Activated CD8-positive, alpha-beta T cell treated with anti-CD3 and anti-CD28 coated beads for 36 hours (primary cell): ENCODE data around the gene PDLIM7. TPM values are rescaled to one million over a fixed set of nuclear protein-coding genes. Genes with fewer than 3 reads are reported as not detected.

Source experiments
- ATAC-seq: fragments of 200-7000 bp; cut with Tn5 transposase; one replicate; pipeline ENCODE4 v1.10.0; 2021; ENCODE audit warnings: mild to moderate bottlenecking, moderate library complexity
- CTCF ChIA-PET: fragments of 350-600 bp; sonication (Branson Sonifier 250); formaldehyde crosslinking; loops from one replicate; lab custom pipeline; 2021; ENCODE audit warnings: antibody characterized with exemption; lab: Charles Lee
- POLR2A ChIA-PET: fragments of 350-600 bp; sonication (Branson Sonifier 250); formaldehyde crosslinking; loops from one replicate; lab custom pipeline; 2021; ENCODE audit warnings: antibody characterized with exemption; lab: Charles Lee
- DNase-seq: peaks from one replicate; pipeline ENCODE4 v3.0.0-alpha.2; 2020
- H3K27ac Mint-ChIP-seq: one replicate; pipeline ENCODE4 v1.8.0; 2021; ENCODE audit warnings: mild to moderate bottlenecking, mixed read lengths
- H3K27me3 Mint-ChIP-seq: one replicate; pipeline ENCODE4 v1.8.0; 2021; ENCODE audit warnings: mixed read lengths
- H3K36me3 Mint-ChIP-seq: one replicate; pipeline ENCODE4 v1.8.0; 2021; ENCODE audit warnings: low read depth, mixed read lengths
- H3K4me1 Mint-ChIP-seq: one replicate; pipeline ENCODE4 v1.8.0; 2021; ENCODE audit warnings: low read depth, mixed read lengths
- H3K4me3 Mint-ChIP-seq: one replicate; pipeline ENCODE4 v1.8.0; 2021; ENCODE audit warnings: mild to moderate bottlenecking, moderate library complexity, mixed read lengths
- H3K9me3 Mint-ChIP-seq: one replicate; pipeline ENCODE4 v1.8.0; 2021; ENCODE audit warnings: mixed read lengths
- intact Hi-C: fragments of 100-400 bp; cut with micrococcal nuclease; formaldehyde crosslinking; loops from one replicate; pipeline ENCODE4 v1.10.0; 2022
- total RNA-seq, 2 experiments: library from RNA; stranded (reverse); gene quantifications; one replicate each; pipeline ENCODE4 v1.2.3, GENCODE V29; 2021
- TF ChIP-seq, protein P1 (sequence below): fragments of 200-600 bp; IDR thresholded peaks from one replicate; pipeline ENCODE4 v1.8.0; 2022; ENCODE audit warnings: antibody characterized with exemption, mild to moderate bottlenecking

PDLIM7 gene
- total RNA-seq, 2 experiments from 2014 or later, result 68.4 to 73.0 TPM

DNA sequence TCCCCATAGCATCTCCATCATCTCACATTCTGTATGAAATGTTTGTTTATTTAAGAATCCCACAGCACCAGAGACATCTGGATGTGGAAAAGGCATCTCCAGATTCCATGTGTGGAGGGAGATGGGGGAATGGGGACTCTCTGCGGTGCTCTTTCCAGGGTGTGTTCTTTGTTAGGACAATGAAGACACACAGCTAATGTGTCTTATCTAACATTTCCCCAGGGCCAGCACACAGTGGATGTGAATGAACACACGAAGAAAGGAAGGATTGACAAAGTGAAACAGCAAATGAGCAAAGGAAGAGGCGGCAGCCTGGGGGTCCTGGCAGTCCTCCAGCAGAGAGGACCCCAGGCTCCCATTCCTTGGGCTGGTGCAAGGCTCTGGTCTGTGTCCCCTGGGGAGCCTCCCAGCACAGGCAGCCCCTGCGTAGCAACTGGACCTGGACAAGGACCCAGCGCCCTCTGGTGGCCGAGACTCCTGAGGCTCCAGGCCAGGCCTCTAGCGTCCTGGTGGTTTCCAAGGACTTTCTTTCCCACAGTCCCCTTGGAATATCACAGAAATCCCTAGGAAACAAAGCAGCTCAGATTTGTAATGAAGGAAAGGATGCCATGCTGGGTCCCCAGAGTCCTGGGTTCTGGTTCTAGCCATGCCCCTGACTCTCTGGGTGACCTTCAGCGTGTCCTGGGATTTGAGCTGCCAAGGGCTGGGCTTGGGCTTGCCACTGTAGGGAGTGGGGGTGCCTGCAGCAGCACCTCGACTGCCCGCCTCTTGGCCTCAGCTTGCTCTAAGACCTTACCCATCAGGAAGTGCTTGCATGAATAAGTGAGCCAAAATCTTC, 3.5 kb upstream of the PDLIM7 start:
- intact Hi-C loops, result no loop called here
- TF ChIP-seq, protein P1, sequence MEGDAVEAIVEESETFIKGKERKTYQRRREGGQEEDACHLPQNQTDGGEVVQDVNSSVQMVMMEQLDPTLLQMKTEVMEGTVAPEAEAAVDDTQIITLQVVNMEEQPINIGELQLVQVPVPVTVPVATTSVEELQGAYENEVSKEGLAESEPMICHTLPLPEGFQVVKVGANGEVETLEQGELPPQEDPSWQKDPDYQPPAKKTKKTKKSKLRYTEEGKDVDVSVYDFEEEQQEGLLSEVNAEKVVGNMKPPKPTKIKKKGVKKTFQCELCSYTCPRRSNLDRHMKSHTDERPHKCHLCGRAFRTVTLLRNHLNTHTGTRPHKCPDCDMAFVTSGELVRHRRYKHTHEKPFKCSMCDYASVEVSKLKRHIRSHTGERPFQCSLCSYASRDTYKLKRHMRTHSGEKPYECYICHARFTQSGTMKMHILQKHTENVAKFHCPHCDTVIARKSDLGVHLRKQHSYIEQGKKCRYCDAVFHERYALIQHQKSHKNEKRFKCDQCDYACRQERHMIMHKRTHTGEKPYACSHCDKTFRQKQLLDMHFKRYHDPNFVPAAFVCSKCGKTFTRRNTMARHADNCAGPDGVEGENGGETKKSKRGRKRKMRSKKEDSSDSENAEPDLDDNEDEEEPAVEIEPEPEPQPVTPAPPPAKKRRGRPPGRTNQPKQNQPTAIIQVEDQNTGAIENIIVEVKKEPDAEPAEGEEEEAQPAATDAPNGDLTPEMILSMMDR, result peak; percentile 97
- Mint-ChIP-seq H3K4me3 (no peak overlapping the region), H3K27me3 (peaks cover 11% of the 10 kb centered on the region), H3K36me3 (no peaks in the 10 kb centered on the region), H3K4me1 (peaks cover 15% of the 10 kb centered on the region), H3K27ac (no peak overlapping the region), H3K9me3 (no peaks in the 10 kb centered on the region)
- ChIA-PET POLR2A (interaction anchor here (0.9 to 1.5 kb wide), 8 partner anchors 9 to 169 kb away, joined by 3 to 7 read pairs (median 3); no protein-coding TSS in a partner anchor), CTCF (interaction anchor here (0.6 to 6.0 kb wide), 46 partner anchors 8 to 387 kb away, joined by 3 to 65 read pairs (median 5); partner anchors contain the start of genes DBN1, DDX41, DOK3 and MXD3)
- DNase-seq, result peak; percentile 93
- peak; percentile 18 for ATAC-seq

DNA sequence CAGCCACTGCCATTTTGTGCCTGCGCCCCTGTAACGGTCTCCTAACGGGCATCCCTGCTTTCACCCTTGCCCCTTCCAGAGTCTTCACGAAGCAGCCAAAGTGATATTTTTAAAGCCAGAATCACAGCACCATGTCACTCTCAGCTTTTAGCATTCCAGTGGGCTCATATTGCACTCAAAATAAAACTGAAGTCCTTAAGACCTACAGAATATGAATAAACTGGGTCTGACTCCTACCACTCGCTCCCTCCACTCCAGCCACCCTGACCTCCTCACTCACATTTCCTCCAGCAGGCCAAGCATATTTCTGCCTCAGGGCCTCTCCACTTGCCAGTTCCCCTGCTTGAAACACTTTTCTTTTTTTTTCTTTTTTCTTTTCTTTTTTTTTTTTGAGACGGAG, 2.4 kb upstream of the PDLIM7 start:
- no peak overlapping the region for H3K27ac Mint-ChIP-seq
- CTCF ChIA-PET, result interaction anchor here (0.9 to 6.0 kb wide), 14 partner anchors 9 to 184 kb away, joined by 3 to 65 read pairs (median 8); partner anchors contain the start of genes DDX41 and DOK3
- TF ChIP-seq, protein P1, result no peak
- DNase-seq (no peak), ATAC-seq (no peak)
- no peak overlapping the region for H3K4me3 Mint-ChIP-seq
- no peaks in the 10 kb centered on the region for H3K36me3 Mint-ChIP-seq
- H3K4me1 Mint-ChIP-seq, result peaks cover 22% of the 10 kb centered on the region
- POLR2A ChIA-PET, result no interaction called here
- H3K9me3 Mint-ChIP-seq, result no peaks in the 10 kb centered on the region
- intact Hi-C loops, result loop anchor here (5.0 kb wide), 2 partner anchors 43 to 188 kb away; partner anchors contain the start of gene MXD3
- H3K27me3 Mint-ChIP-seq, result peaks cover 11% of the 10 kb centered on the region

DNA sequence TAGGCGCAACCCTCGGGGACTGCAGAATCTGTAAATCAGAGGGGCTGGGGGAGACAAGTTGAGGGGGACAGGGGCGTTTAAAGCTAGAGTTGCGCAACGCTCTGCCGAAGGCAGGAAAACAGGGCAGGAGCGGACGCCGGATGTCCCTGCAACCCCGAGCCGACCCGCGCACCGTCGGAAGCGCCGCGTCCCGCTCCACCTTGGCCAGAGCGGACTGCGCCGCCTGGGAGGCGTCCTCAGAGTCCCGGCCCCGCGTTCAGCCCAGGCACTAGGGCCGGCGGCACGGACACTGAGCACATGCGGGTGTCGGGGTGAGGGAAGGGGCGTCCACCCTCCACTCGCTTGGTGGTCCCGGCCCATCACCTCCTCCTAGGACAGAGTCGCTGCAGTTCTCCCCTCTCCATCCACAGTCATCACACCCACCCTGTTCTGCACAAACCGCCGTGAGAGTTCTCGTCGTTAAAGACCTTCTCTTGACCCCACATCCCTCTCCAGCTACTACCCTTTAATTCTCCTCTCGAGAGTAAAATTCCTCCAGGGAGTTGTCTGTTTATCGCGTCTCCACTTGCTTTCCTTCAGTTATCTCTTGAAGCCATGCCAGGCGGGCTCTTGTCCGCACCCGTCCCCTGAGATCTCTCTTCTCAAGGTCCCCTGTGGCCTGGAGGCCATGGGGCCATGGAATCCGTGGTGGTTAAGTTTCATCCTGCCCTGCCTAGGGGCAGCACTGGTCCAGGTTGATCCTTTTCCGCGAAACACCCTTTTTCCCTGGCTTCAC, 796 bp upstream of the PDLIM7 start:
- H3K4me1 Mint-ChIP-seq, result peaks cover 37% of the 10 kb centered on the region

DNA sequence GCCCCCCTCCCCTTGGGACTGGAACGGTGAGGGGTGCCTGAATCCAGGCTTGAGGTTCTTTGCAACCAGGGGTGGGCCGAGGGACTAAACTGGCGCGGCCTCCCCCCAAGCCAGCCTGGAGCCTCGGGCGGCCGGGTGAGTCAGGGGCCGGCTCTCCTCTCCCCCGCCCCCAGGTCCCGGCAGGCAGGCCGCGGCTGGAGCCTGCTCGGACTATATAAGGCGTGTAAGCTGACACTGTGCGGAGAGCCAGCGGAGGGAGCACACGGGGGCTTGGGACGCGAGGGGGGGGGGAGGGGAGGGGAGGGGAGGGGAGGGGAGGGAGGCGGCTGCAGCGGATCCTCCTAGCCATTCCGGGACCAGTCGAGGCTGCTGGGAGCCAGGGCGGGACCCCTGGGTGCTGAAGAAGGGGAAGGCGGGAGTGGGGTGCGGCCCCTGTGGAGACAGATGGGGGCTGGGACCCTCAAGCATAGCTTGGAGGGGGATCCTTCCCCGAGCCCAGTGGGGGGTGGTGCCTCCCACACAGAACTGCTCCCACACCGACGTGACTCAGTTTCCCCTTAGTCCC, 595 bp downstream of the PDLIM7 start:
- POLR2A ChIA-PET, result interaction anchor here (0.8 to 7.1 kb wide), 8 partner anchors 9 to 107 kb away, joined by 3 to 130 read pairs (median 6); partner anchors contain the start of genes DBN1 and DDX41
- Mint-ChIP-seq H3K27me3 (peaks cover 11% of the 10 kb centered on the region), H3K9me3 (no peaks in the 10 kb centered on the region), H3K36me3 (peaks cover 13% of the 10 kb centered on the region), H3K4me3 (peak overlapping the region; percentile 79), H3K4me1 (peaks cover 38% of the 10 kb centered on the region), H3K27ac (peak overlapping the region; percentile 49)
- intact Hi-C loops, result loop anchor here (2.0 to 5.0 kb wide), 3 partner anchors 40 to 185 kb away; partner anchors contain the start of gene MXD3
- TF ChIP-seq, protein P1, result no peak
- CTCF ChIA-PET, result interaction anchor here (0.6 to 4.8 kb wide), 16 partner anchors 12 to 187 kb away, joined by 3 to 30 read pairs (median 4); partner anchors contain the start of gene MXD3
- DNase-seq (peak; percentile 50), ATAC-seq (peak; percentile 2)

More for the DNA sequence above, 796 bp upstream of the PDLIM7 start:
- peak overlapping the region; percentile 68 for H3K27ac Mint-ChIP-seq
- H3K36me3 Mint-ChIP-seq, result peaks cover 3% of the 10 kb centered on the region
- no peaks in the 10 kb centered on the region for H3K9me3 Mint-ChIP-seq
- H3K4me3 Mint-ChIP-seq, result peak overlapping the region; percentile 79
- CTCF ChIA-PET, result interaction anchor here (1.0 to 2.2 kb wide), 14 partner anchors 13 to 188 kb away, joined by 3 to 12 read pairs (median 4); partner anchors contain the start of gene MXD3
- peak; percentile 55 for DNase-seq
- peaks cover 11% of the 10 kb centered on the region for H3K27me3 Mint-ChIP-seq
- POLR2A ChIA-PET, result interaction anchor here (0.6 to 7.1 kb wide), 8 partner anchors 9 to 49 kb away, joined by 3 to 130 read pairs (median 4); partner anchors contain the start of genes DBN1, DDX41 and DOK3
- intact Hi-C loops, result loop anchor here (5.0 kb wide), 2 partner anchors 41 to 186 kb away; partner anchors contain the start of gene MXD3
- ATAC-seq, result peak; percentile 2
- TF ChIP-seq, protein P1, result no peak
